Progenitor cell of endocrine pancreas (in vitro differentiated cells): ENCODE measurements around the gene MOB2. TPM values are rescaled to one million over a fixed set of nuclear protein-coding genes. Genes with fewer than 3 reads are reported as not detected.

ENCODE experiments used
- DNase-seq: peaks from one replicate; pipeline ENCODE4 v3.0.0; 2021; ENCODE audit warnings: low spot score; ENCODE audit not compliant: unreplicated experiment
- H3K27ac Mint-ChIP-seq: 2 replicates; pipeline ENCODE4 v1.8.0; 2021; ENCODE audit warnings: mild to moderate bottlenecking, moderate library complexity, mixed read lengths
- H3K27me3 Mint-ChIP-seq: 2 replicates; pipeline ENCODE4 v1.8.0; 2021; ENCODE audit warnings: mixed read lengths
- H3K36me3 Mint-ChIP-seq: 2 replicates; pipeline ENCODE4 v1.8.0; 2022; ENCODE audit warnings: mixed read lengths; ENCODE audit not compliant: insufficient read depth
- H3K4me1 Mint-ChIP-seq: 2 replicates; pipeline ENCODE4 v1.8.0; 2021; ENCODE audit warnings: low read depth, mixed read lengths
- H3K4me3 Mint-ChIP-seq: 2 replicates; pipeline ENCODE4 v1.8.0; 2021; ENCODE audit warnings: low read depth, mild to moderate bottlenecking, moderate library complexity, mixed read lengths
- H3K9me3 Mint-ChIP-seq: 2 replicates; pipeline ENCODE4 v1.8.0; 2021; ENCODE audit warnings: low read depth, mixed read lengths
- CTCF ChIP-seq: fragments of 200-600 bp; sonication (generic); IDR thresholded peaks from one replicate; pipeline ENCODE4 v1.5.0; 2021; ENCODE audit warnings: antibody characterized with exemption, mild to moderate bottlenecking; ENCODE audit not compliant: unreplicated experiment
- total RNA-seq: library from RNA; stranded (reverse); gene quantifications from 2 replicates; pipeline ENCODE4 v1.2.1, GENCODE V29; 2021

MOB2 gene
- total RNA-seq, 1 donor from 2014 or later = 33.3 TPM

DNA sequence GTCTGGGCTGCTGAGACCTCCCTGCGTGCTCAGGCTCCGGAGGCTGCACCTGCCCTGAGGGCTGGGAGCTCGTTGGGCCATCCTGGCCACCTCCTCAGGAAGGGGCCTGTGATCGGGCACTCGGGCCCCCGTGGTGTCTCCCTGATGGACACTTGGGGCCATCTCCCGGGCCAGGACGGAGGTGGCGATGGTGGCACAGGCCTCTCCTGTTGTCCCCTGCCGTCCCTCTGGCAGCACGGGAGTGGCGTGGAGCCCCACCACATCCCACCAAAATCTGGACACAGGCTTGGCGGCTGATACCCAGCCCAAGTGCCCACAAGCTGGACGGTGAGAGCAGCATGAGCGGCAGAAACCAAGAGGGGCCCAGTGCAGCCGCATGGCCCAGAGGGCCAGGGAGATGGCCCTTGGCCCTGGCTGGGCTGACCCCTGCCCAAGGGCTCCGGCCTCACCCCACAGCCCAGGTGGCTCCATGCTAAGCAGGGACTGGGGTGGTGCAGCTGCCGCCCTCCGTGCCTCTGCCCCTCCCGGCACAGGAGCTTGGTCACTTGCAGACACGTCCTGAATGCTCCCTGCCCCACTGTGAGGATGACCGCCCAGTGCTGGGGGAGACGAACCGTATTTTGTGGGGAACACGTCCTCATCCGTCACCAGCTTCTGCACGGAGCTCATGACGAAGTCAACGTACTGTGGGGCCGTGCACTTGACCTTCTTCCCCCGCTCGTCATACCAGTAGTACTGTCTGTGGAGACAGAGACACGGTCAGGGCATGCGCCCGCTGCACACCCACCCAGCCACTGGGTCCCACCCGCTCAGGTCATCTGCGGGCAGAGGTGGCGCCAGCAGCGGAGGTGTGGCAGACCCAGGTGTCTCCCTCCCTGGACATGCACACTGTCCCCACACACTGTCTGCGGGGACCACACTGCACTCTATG, 15.6 kb downstream of the MOB2 start:
- Mint-ChIP-seq H3K4me3 (no peak overlapping the region), H3K9me3 (no peaks in the 10 kb centered on the region), H3K27me3 (no peaks in the 10 kb centered on the region), H3K27ac (no peak overlapping the region), H3K4me1 (no peaks in the 10 kb centered on the region), H3K36me3 (peaks cover 15% of the 10 kb centered on the region)
- no peak for TF ChIP-seq CTCF
- no peak for DNase-seq

DNA sequence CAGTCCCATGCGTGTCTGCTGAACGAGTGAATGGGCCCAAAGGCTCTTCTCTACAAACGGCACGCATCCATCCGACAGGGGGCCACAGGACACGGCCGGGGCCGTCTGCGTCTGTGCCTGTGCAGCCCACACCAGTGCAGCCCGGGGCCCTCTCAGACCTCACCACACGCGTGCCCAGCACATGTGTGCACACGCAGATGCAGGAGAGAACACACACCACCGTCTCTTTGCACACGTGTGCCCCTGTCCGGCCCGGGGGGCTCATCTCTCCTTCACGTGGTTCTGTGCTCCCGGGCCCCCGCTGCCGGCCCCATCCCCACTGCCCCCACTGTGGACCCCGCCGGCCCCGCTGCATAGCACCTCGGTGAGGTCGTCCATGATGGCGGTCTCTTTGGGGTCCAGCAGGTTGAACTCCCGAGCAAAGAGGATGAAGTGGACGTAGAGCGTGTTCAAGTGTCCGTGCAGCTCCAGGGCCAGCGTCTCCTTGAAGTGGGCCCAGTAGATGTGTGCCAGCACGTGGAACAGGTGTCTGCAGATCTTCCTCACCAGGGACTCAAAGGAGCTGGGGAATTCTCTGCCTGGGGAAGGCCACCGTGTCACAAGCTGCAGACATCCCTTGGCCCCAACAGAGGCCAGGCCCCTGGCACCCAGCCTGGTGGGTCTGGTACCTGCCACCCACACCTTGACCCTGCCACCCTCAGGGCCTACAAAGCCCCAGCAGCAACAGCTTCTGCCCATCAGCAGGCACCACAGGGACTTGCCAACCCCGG, 16.5 kb downstream of the MOB2 start:
- H3K4me1 Mint-ChIP-seq = no peaks in the 10 kb centered on the region
- no peak overlapping the region for H3K4me3 Mint-ChIP-seq
- no peak for DNase-seq
- H3K27ac Mint-ChIP-seq = no peak overlapping the region
- TF ChIP-seq CTCF = no peak
- no peaks in the 10 kb centered on the region for H3K9me3 Mint-ChIP-seq
- H3K27me3 Mint-ChIP-seq = no peaks in the 10 kb centered on the region
- H3K36me3 Mint-ChIP-seq = peaks cover 8% of the 10 kb centered on the region

GRCh38 chr11:1469287-1469910, 17.2 kb downstream of the MOB2 start:
- Mint-ChIP-seq H3K27ac (no peak overlapping the region), H3K9me3 (no peaks in the 10 kb centered on the region), H3K36me3 (peaks cover 3% of the 10 kb centered on the region), H3K4me1 (no peaks in the 10 kb centered on the region), H3K4me3 (no peak overlapping the region), H3K27me3 (no peaks in the 10 kb centered on the region)
- no peak for TF ChIP-seq CTCF
- no peak for DNase-seq

- H3K27me3 Mint-ChIP-seq = no peaks in the 10 kb centered on the region
- no peak for TF ChIP-seq CTCF
- peaks cover 4% of the 10 kb centered on the region for H3K36me3 Mint-ChIP-seq
- H3K4me3 Mint-ChIP-seq = no peak overlapping the region
- no peaks in the 10 kb centered on the region for H3K9me3 Mint-ChIP-seq
- no peak for DNase-seq
- H3K4me1 Mint-ChIP-seq = no peaks in the 10 kb centered on the region
- no peak overlapping the region for H3K27ac Mint-ChIP-seq
Measured at GRCh38 chr11:1468473-1469066, 18.0 kb downstream of the MOB2 start.

DNA sequence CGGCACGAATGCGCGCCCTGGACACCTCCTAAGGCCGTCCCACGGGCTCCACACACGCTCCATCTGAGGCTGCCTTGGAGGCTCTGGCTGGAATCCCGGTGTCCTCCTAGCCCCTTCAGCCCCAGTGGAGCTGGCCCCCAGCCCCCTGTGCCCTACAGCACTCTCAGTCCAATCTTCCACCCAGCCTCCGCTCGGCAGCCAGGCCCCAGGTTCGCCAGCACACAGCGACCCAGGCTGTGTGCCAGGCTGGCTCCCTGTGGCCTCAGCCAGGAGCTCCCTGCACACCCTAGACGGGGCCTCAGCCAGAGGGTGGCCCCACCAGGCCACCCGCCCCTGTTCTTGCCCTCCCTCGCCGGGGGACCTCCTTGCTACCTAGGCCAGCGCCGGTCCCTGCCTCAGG, 18.6 kb downstream of the MOB2 start:
- TF ChIP-seq CTCF = no peak
- H3K36me3 Mint-ChIP-seq = peaks cover 4% of the 10 kb centered on the region
- DNase-seq = no peak
- no peak overlapping the region for H3K27ac Mint-ChIP-seq
- H3K4me3 Mint-ChIP-seq = no peak overlapping the region
- H3K9me3 Mint-ChIP-seq = no peaks in the 10 kb centered on the region
- no peaks in the 10 kb centered on the region for H3K4me1 Mint-ChIP-seq
- H3K27me3 Mint-ChIP-seq = no peaks in the 10 kb centered on the region
